HG02852 (cell line): ENCODE data around the gene ZNF567.
A peak's percentile ranks its signal among the peaks of the same experiment; 100 is the strongest.
"Not testable (repeated sequence)": the region's sequence is repeated elsewhere in the genome, so short reads cannot be mapped to it uniquely, and the experiment has no call there.

ENCODE experiments used
- ATAC-seq: cut with Tn5 transposase; IDR thresholded peaks from one replicate; pipeline ENCODE4 v1.9.1; 2021; ENCODE audit warnings: mild to moderate bottlenecking, moderate library complexity; ENCODE audit not compliant: unreplicated experiment

ZNF567 gene

DNA sequence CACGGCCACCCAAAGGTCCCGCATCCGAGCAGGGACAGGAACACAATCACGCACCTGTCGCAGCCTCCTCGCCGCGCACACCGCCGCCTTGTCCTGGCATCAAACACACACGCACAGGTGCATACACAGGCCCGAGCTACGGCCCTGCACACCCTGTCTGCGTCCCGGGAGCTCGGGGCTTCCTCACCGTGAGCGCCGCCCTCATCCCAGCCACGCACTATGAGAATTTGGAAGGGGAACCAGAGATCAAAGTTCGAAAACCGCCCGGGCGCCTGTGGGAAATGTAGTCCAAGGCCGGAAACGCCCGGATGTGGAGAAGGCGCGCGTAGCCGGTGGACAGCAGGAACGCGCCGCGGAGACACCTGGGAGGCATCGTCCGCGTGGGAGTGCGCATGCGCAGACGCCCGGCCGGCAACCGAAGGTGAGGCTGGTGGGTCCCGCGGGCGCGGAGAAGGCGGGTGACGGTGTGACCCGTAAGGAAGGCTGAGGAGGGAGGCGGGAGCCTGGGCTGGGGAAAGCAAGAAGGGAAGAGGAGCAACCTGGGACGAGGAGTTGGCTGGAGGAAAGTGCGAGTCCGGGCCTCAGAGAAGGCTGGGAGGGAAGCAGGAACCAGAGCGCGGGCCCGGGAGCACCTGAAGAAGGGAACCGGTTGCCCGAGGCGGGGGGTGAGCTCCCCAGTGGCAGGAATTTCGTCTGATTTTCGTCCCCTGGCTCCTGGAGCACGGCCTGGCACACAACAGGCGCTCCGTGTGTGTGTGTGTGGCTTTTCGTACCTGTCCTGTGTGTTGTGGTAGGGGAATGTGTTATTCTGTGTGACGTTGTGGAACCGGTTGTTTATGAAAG lies at the start of gene ZNF567:
Gene ZNF567, plus strand, starts transcription at position 399 of the 843 bp plus-strand sequence. CDS start 7,256 bp downstream, outside the sequence.
- ATAC-seq, result peak; percentile 92

DNA sequence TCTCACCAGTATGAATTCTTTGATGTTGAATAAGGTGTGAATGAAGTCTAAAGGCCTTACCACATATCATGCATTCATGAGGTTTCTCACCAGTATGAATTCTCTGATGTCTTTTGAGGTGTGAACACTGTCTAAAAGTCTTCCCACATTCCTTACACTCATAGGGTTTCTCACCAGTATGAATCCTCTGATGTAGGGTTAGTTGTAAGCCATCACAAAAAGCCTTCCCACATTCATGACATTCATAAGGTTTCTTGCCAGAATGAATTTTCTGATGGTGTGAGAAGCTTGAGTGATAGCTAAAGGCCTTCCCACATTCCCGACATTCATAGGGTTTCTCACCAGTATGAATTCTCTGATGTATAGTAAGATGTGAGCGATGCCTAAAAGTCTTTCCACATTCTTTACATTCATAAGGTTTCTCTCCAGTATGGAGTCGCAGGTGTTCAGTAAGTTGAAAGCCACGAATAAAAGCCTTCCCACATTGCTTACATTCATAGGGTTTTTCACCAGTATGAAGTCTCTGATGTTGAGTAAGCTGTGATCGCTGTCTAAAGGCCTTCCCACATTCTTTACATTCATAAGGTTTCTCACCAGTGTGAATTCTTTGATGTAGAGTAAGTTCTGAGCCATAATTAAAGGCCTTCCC lies 48.4 kb upstream of the ZNF567 start:
- no peak for ATAC-seq

DNA sequence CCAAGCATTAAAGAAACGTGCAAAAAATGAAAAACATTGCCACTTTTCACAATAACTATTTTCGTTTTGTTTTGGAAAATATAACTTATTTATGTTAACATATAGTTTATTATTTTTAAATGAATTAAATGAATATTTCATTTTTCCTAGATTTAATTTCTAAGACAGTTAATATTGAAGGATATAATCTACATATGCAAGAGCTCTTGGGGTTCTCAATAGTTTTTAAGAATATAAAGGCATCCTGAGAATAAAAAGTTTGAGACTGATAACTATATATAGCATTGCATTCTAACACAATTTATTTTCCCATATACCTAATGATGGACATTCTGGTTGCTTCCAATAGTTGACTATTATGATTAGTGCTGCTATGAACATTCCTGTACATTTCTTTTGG lies 40.7 kb upstream of the ZNF567 start:
- ATAC-seq, result no peak

- no peak for ATAC-seq
These were observed 34.5 kb upstream of the ZNF567 start for GRCh38 chr19:36652958-36653357.

GRCh38 chr19:36665832-36666231 lies 21.6 kb upstream of the ZNF567 start:
- no peak for ATAC-seq

DNA sequence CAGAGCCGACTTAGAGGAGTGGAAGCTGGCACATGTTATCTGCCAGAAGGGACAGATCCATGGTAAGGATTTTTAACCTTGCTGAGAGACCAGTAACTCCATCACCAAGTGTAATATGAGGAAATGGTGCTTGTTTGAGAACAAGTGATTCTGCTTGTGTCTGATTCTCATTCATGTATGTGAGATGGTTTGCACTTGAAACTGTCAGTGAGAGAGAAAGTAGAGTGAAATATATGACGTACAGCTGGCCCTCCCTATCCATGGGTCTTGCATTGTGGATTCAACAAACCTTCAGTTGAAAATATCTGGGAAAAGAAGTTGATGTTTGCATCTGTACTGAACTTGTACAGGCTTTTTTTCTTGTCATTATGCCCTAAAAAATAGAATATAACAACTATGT lies 18.8 kb upstream of the ZNF567 start:
- no peak for ATAC-seq

- no peak for ATAC-seq
These were observed 15.0 kb upstream of the ZNF567 start for GRCh38 chr19:36672368-36672767.

DNA sequence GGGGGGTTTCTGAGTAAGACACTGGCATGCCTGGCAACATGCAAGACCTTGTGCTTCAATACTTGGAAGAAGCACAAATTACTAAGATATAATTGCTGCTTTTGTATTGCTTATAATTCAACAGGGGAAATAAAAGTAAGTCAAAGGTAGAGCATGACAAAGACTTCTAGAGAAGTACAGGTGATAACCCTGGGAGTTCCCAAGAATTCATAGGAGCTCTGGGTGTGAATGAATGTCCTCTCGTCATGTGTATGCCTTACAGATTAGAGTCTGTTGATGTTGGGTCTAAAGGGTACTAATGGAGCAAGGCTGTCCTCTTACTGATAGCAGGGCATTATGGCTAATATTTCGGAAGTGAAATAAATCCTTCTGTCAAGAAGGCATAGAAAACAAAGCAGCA lies 13.2 kb upstream of the ZNF567 start:
- no peak for ATAC-seq

DNA sequence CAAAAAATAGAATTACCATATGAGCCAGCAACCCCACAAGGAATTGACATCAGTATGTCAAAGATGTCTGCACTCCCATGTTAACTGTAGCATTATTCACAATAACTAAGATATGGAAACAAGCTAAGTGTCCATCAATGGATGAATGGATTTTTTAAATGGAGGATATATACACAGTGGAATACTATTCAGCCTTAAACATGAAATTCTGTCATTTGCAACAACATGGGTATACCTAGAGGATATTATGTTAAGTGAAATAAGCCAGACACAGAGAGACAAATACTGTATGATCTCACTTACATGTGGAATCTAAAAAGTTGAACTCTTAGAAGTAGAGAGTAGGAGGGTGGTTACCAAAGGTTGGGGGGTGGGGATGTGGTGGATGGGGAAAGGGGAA lies 8.0 kb upstream of the ZNF567 start:
- ATAC-seq, result no peak

DNA sequence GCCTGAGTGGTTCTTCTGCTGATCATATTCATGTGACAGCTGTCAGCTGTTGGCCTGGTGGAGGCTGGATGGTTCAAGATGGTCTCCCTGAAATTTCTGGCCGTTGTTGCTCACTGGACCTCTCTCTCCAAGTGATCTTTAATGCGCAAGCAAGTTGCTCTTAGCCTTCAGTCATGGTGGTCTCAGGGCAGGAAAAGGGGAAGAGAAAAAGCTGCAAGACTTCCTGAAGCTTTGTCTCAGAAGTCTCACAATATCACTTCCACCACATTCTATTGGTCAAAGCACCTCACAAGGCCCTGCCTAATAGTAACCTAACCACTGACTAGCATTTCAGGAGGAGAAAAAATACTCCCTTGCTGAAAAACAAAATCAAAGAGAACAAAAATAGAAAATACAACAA lies 1.6 kb upstream of the ZNF567 start:
- ATAC-seq, result no peak

- ATAC-seq, result no peak
These were observed 823 bp upstream of the ZNF567 start for GRCh38 chr19:36686365-36687213.

DNA sequence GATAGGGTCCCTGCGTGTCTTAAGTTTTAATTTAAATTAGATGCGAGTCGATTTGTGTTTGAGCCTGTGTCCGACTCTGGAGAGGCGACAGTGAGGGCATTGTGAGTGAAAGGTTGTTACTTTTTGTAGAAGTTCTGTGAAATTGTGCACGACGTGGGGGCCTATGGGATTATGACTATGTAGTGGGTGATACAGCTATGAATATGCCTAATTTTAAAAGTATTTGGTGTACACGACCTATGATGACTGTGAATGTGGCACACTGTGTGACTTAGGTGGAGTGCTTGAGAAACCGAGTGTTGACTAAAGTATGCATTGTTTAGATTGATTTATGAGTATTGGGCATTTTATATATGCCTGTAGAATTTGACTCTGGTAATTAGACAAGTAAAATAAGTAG lies 646 bp downstream of the ZNF567 start:
- ATAC-seq, result no peak

DNA sequence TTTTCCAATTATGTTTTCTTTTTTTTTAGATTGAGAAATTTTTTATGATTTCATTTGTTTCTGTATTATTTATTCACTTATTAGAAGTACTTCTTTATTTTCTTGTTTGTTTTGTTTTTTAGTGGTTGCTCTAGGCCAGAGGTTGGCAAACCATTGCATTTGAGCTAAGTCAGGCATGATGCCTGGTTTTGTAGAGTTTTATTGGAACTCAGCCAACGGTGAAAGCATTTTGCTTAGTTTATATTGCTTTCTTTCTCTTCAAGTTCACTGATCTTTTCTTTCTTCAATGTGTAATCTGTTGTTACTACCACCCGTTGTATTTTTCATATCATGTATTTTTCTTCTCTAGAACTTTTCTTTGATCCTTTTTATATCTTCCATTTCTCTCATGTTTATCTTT lies 19.7 kb downstream of the ZNF567 start:
- ATAC-seq, result no peak

DNA sequence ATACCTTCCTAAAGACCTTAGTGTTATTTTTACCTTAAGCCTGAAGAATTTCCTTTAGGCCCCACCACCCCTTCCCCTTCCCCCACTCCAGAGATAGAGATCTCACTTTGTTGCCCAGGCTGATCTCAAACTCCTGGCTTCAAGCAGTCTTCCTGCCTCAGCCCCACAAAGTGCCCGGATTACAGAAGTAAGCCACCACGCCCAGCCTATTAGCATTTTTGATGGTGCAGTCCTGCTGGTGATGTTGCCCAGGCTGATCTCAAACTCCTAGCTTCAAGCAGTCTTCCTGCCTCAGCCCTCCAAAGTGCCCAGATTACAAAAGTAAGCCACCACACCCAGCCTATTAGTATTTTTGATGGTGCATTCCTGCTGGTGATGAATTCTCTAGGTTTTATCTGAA lies 22.0 kb downstream of the ZNF567 start:
- ATAC-seq, result no peak

DNA sequence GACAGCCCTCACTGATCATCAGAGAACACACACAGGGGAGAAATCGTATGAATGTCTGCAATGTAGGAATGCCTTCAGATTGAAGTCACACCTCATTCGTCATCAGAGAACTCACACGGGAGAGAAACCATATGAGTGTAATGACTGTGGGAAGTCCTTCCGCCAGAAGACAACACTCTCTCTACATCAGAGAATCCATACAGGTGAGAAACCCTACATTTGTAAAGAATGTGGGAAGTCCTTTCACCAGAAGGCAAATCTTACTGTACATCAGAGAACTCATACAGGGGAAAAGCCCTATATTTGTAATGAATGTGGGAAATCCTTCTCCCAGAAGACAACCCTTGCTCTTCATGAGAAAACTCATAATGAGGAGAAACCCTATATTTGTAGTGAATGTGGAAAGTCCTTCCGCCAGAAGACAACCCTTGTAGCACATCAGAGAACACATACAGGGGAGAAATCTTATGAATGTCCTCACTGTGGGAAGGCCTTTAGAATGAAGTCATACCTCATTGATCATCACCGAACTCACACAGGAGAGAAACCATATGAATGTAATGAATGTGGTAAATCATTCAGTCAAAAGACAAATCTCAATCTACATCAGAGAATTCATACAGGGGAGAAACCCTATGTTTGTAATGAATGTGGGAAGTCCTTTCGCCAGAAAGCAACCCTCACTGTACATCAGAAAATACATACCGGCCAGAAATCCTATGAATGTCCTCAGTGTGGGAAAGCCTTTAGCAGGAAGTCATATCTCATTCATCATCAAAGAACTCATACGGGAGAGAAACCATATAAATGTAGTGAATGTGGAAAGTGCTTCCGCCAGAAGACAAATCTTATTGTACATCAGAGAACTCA lies 32.5 kb downstream of the ZNF567 start:
- no peak for ATAC-seq

DNA sequence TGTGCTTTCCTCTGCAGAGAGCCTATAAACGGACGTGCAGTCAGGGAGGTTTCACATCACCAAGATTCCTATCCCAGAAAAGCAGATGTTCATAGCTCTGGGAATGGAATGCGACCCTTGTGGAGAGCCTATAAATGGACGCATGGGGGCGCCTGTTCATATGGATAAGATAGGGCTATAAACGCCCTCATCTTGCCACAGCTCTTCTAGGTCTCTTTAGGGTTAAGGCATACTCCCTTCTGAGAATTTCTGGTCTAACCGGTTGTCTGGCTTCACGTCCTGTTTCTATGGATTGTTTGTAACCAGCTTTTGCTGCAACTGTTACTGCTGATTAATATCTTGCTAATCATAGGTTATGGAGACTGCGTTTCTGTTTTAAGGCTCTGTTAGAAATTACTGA lies 48.8 kb downstream of the ZNF567 start:
- not testable (repeated sequence) for ATAC-seq

GRCh38 chr19:36745870-36746269 lies 58.5 kb downstream of the ZNF567 start:
- no peak for ATAC-seq

DNA sequence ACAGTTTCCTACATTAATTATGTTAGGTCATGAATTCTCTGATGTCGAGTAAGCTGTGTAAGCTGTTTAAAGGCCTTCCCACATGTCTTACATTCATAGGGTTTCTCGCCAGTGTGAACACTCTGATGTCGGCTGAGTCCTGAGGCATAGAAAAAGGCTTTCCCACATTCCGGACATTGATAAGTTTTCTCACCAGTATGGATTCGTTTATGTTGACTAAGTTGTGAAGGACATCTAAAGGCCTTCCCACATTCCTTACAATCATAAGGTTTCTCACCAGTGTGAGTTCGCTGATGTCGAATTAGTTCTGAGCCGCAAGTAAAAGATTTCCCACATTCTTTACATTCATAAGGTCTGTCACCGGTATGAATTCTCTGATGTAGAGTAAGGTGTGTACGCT lies 60.3 kb downstream of the ZNF567 start:
- no peak for ATAC-seq

DNA sequence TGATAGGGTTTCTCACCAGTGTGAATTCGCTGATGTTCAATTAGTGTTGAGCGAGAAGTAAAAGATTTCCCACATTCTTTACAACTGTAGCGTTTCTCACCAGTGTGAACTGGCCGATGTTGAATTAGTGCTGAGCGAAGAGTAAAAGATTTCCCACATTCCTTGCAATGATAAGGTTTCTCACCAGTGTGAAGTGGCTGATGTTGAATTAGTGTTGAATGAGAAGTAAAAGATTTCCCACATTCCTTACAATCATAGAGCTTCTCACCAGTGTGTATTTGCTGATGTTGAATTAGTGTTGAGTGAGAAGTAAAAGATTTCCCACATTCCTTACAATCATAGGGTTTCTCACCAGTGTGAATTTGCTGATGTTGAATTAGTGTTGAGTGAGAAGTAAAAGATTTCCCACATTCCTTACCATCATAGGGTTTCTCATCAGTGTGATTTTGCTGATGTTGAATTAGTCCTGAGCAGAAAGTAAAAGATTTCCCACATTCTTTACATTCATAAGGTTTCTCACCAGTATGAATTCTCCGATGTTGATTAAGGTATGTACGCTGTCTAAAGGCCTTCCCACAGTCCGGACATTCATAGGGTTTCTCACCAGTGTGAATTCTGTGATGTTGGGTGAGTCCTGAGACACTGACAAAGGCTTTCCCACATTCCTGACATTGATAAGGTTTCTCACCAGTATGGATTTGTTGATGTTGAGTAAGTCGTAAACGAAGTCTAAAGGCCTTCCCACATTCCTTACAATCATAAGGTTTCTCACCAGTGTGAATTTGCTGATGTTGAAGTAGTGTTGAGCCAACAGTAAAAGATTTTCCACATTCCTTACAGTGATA lies 61.2 kb downstream of the ZNF567 start:
- no peak for ATAC-seq

- not testable (repeated sequence) for ATAC-seq
These were observed 62.2 kb downstream of the ZNF567 start for GRCh38 chr19:36749613-36750012.
